SK-N-SH (cell line): Measurements from ENCODE around the gene AHNAK.

Experiments
- TCF12 ChIP-seq: IDR thresholded peaks from 2 replicates; pipeline ENCODE4 v1.4.0; 2012
- TF ChIP-seq, protein P1 (sequence below): fragments of 200-600 bp; sonication (generic); IDR thresholded peaks from 2 replicates; pipeline ENCODE4 v1.6.1; 2017; ENCODE audit warnings: antibody characterized with exemption, mild to moderate bottlenecking, moderate library complexity
- TF ChIP-seq, protein P2 (sequence below): fragments of 150-350 bp; IDR thresholded peaks from 2 replicates; pipeline ENCODE4 v1.6.1; 2017; ENCODE audit warnings: antibody characterized with exemption, low read length, low read depth, borderline replicate concordance

DNA sequence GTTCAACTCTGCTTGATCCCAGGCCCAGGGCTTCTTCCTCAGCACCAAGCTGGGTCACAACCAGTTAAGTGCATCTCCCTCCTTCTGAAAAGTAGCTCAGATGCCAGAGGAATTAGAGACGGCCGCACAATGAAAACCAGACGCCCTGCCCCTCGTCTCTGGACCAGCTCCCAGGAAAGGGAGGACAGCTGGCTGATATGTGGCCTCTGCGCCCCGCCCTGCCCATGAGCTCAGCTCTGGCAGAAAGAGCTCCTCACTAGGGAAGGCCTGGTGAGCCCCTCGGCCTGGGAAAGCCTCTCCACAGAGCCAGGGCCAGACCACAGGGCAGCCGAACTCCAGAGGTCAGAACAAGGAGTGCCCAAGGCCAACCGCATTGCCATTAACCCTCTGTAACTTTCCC lies 145.8 kb downstream of the AHNAK start:
- TF ChIP-seq, protein P1, sequence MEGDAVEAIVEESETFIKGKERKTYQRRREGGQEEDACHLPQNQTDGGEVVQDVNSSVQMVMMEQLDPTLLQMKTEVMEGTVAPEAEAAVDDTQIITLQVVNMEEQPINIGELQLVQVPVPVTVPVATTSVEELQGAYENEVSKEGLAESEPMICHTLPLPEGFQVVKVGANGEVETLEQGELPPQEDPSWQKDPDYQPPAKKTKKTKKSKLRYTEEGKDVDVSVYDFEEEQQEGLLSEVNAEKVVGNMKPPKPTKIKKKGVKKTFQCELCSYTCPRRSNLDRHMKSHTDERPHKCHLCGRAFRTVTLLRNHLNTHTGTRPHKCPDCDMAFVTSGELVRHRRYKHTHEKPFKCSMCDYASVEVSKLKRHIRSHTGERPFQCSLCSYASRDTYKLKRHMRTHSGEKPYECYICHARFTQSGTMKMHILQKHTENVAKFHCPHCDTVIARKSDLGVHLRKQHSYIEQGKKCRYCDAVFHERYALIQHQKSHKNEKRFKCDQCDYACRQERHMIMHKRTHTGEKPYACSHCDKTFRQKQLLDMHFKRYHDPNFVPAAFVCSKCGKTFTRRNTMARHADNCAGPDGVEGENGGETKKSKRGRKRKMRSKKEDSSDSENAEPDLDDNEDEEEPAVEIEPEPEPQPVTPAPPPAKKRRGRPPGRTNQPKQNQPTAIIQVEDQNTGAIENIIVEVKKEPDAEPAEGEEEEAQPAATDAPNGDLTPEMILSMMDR = no peak
- TF ChIP-seq, protein P2, sequence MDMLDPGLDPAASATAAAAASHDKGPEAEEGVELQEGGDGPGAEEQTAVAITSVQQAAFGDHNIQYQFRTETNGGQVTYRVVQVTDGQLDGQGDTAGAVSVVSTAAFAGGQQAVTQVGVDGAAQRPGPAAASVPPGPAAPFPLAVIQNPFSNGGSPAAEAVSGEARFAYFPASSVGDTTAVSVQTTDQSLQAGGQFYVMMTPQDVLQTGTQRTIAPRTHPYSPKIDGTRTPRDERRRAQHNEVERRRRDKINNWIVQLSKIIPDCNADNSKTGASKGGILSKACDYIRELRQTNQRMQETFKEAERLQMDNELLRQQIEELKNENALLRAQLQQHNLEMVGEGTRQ = no peak
- TF ChIP-seq TCF12 = peak; percentile 100
